ENCODE results near the gene PRODH2.

DNA sequence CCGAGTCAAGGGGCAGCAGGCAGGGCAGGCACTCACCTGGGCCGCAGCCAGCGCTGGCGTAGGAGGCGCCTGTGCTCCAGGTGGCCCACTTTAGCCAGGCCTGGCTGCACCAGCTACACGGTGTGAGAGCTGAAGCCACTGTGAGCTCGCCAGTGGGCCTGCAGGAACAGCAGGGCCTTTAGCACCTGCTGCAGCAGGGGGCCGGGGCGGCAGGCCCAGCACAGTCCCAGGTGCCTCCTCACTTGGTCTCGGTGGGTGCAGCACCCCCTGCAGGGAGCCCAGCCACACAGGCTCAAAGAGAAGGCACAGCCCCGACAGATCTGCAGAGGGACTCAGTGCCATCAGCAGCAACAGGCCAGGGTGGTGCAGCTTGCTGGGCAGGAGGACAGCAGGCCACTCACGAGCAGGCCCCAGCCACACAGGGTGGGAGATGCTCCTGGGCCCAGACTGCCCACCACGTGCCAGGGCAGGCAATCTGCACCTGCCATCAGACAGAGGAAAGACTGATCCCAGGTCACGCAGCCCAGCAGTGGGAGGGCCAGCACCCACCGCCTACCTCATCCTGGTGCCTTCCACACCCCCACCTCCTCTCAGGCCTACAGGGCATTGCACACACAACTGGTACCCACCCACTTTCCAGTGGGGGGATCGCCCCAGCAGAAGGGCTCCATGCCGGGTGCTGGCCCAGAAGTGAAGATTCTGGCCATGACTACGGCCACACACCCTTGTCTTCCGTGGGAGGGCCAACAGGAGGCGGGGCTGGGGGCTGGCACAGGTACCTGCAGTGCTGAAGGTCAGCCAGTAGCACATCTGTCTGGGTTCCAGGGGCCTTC is 21.4 kb downstream of the PRODH2 start:
- TF ChIP-seq, protein P1, sequence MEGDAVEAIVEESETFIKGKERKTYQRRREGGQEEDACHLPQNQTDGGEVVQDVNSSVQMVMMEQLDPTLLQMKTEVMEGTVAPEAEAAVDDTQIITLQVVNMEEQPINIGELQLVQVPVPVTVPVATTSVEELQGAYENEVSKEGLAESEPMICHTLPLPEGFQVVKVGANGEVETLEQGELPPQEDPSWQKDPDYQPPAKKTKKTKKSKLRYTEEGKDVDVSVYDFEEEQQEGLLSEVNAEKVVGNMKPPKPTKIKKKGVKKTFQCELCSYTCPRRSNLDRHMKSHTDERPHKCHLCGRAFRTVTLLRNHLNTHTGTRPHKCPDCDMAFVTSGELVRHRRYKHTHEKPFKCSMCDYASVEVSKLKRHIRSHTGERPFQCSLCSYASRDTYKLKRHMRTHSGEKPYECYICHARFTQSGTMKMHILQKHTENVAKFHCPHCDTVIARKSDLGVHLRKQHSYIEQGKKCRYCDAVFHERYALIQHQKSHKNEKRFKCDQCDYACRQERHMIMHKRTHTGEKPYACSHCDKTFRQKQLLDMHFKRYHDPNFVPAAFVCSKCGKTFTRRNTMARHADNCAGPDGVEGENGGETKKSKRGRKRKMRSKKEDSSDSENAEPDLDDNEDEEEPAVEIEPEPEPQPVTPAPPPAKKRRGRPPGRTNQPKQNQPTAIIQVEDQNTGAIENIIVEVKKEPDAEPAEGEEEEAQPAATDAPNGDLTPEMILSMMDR (IDR thresholded peaks at IDR 0.05), result no peak
- TF ChIP-seq POLR2A (IDR thresholded peaks at IDR 0.05), result no peak

All from right lobe of liver (tissue), 4 donors.